GM23338 (cell line): ENCODE data around the gene AP2B1. TPM values are rescaled to one million over a fixed set of nuclear protein-coding genes. Genes with fewer than 3 reads are reported as not detected.

Experiments
- ATAC-seq: fragments of 200-7000 bp; cut with Tn5 transposase; 3 replicates; pipeline ENCODE4 v1.9.1; 2020
- DNase-seq: peaks from one replicate; pipeline ENCODE4 v3.0.0-alpha.2; 2015; ENCODE audit warnings: low spot score
- H2AFZ ChIP-seq: fragments of 200-600 bp; sonication (generic); 2 replicates; pipeline ENCODE4 v1.8.0; 2016; ENCODE audit warnings: antibody characterized with exemption, mild to moderate bottlenecking, moderate library complexity
- H3F3A ChIP-seq: fragments of 200-600 bp; sonication (generic); replicated peaks from 2 replicates; pipeline ENCODE4 v1.8.0; 2017; ENCODE audit warnings: antibody characterized with exemption, mixed run types, low read depth
- H3K27ac ChIP-seq: fragments of 200-600 bp; sonication (generic); 2 replicates; pipeline ENCODE4 v1.6.1; 2016; ENCODE audit warnings: low read depth
- H3K27me3 ChIP-seq: fragments of 200-600 bp; sonication (generic); 2 replicates; pipeline ENCODE4 v1.8.0; 2016; ENCODE audit warnings: mild to moderate bottlenecking, mixed run types, moderate library complexity; ENCODE audit not compliant: insufficient read depth
- H3K36me3 ChIP-seq: fragments of 200-600 bp; sonication (generic); 2 replicates; pipeline ENCODE4 v1.8.0; 2016; ENCODE audit warnings: mild to moderate bottlenecking; ENCODE audit not compliant: insufficient read depth
- H3K4me1 ChIP-seq: fragments of 200-600 bp; sonication (generic); 2 replicates; pipeline ENCODE4 v1.8.0; 2016; ENCODE audit warnings: mild to moderate bottlenecking, moderate library complexity; ENCODE audit not compliant: insufficient read depth
- H3K4me2 ChIP-seq: fragments of 200-600 bp; sonication (generic); 2 replicates; pipeline ENCODE4 v1.7.1; 2017; ENCODE audit warnings: mixed run types
- H3K4me3 ChIP-seq: fragments of 200-600 bp; sonication (generic); 2 replicates; pipeline ENCODE4 v1.6.1; 2016; ENCODE audit warnings: mixed run types
- H3K79me2 ChIP-seq: fragments of 200-600 bp; sonication (generic); replicated peaks from 2 replicates; pipeline ENCODE4 v1.8.0; 2017; ENCODE audit warnings: mild to moderate bottlenecking; ENCODE audit not compliant: insufficient read depth
- H3K9me2 ChIP-seq: fragments of 200-600 bp; sonication (generic); 2 replicates; pipeline ENCODE4 v1.8.0; 2017; ENCODE audit not compliant: insufficient read depth
- H4K20me1 ChIP-seq: fragments of 200-600 bp; sonication (generic); replicated peaks from 2 replicates; pipeline ENCODE4 v1.8.0; 2017; ENCODE audit warnings: mild to moderate bottlenecking; ENCODE audit not compliant: insufficient read depth
- H3K27ac Mint-ChIP-seq: 2 replicates; pipeline ENCODE4 v1.8.0; 2020; ENCODE audit warnings: inconsistent platforms, mild to moderate bottlenecking, moderate library complexity, mixed read lengths
- H3K27me3 Mint-ChIP-seq: 3 replicates; pipeline ENCODE4 v1.8.0; 2022; ENCODE audit warnings: low read depth, mild to moderate bottlenecking, moderate library complexity, mixed read lengths, inconsistent platforms; ENCODE audit not compliant: insufficient read depth, poor library complexity
- H3K36me3 Mint-ChIP-seq: 3 replicates; pipeline ENCODE4 v1.8.0; 2021; ENCODE audit warnings: low read depth, mild to moderate bottlenecking, inconsistent platforms, moderate library complexity, mixed read lengths
- H3K4me1 Mint-ChIP-seq: 3 replicates; pipeline ENCODE4 v1.8.0; 2020; ENCODE audit warnings: mild to moderate bottlenecking, inconsistent platforms, mixed read lengths
- H3K4me3 Mint-ChIP-seq: 3 replicates; pipeline ENCODE4 v1.8.0; 2021; ENCODE audit warnings: moderate library complexity, mild to moderate bottlenecking, inconsistent platforms, mixed read lengths
- H3K9me3 Mint-ChIP-seq: 3 replicates; pipeline ENCODE4 v1.8.0; 2020; ENCODE audit warnings: moderate library complexity, mild to moderate bottlenecking, inconsistent platforms, mixed read lengths
- CREB1 ChIP-seq: fragments of 250-450 bp; sonication (Bioruptor Pico); IDR thresholded peaks from 2 replicates; pipeline ENCODE4 v1.5.0; 2020; ENCODE audit warnings: low read depth, mild to moderate bottlenecking, moderate library complexity
- CTCF ChIP-seq, 2 experiments: fragments of 200-600 bp in 1 of 2; sonication (generic) in 1 of 2; conservative IDR thresholded peaks; 2 replicates each; pipeline versions ENCODE4 v1.5.1 to v1.6.1; 2016 to 2017; ENCODE audit warnings: antibody characterized with exemption in 2 of 2, low read depth in 2 of 2, mild to moderate bottlenecking in 2 of 2, moderate library complexity in 1 of 2
- ETS1 ChIP-seq: IDR thresholded peaks from 2 replicates; pipeline ENCODE4 v1.6.1; 2016; ENCODE audit warnings: antibody characterized with exemption
- EZH2 ChIP-seq: fragments of 200-600 bp; sonication (generic); IDR thresholded peaks from one replicate; pipeline ENCODE4 v1.8.0; 2017; ENCODE audit warnings: antibody characterized with exemption, mild to moderate bottlenecking, low read depth; ENCODE audit not compliant: unreplicated experiment
- EZH2phosphoT487 ChIP-seq: fragments of 200-600 bp; sonication (generic); IDR thresholded peaks from one replicate; pipeline ENCODE4 v1.8.1; 2018; ENCODE audit warnings: antibody characterized with exemption; ENCODE audit not compliant: unreplicated experiment
- JUNB ChIP-seq: IDR thresholded peaks from one replicate; pipeline ENCODE4 v1.6.1; 2016; ENCODE audit warnings: antibody characterized with exemption; ENCODE audit not compliant: unreplicated experiment
- NANOG ChIP-seq: IDR thresholded peaks from 2 replicates; pipeline ENCODE4 v1.6.1; 2016; ENCODE audit warnings: antibody characterized with exemption, borderline replicate concordance
- POLR2AphosphoS5 ChIP-seq: IDR thresholded peaks from 2 replicates; pipeline ENCODE4 v1.6.1; 2016; ENCODE audit warnings: antibody characterized with exemption, low read depth
- REST ChIP-seq: IDR thresholded peaks from one replicate; pipeline ENCODE4 v1.6.1; 2018; ENCODE audit warnings: antibody characterized with exemption; ENCODE audit not compliant: unreplicated experiment
- STAT1 ChIP-seq: IDR thresholded peaks from one replicate; pipeline ENCODE4 v1.6.1; 2016; ENCODE audit warnings: antibody characterized with exemption; ENCODE audit not compliant: unreplicated experiment
- ZNF114 ChIP-seq: fragments of 250-450 bp; sonication (Bioruptor Pico); IDR thresholded peaks from 2 replicates; pipeline ENCODE4 v1.5.0; 2020; ENCODE audit warnings: mild to moderate bottlenecking, moderate library complexity
- ZNF331 ChIP-seq: fragments of 250-450 bp; sonication (Bioruptor Pico); IDR thresholded peaks from 2 replicates; pipeline ENCODE4 v1.5.0; 2020; ENCODE audit warnings: low read depth, mild to moderate bottlenecking, moderate library complexity
- ZNF462 ChIP-seq: fragments of 250-450 bp; sonication (Bioruptor Pico); IDR thresholded peaks from 2 replicates; pipeline ENCODE4 v1.5.0; 2020; ENCODE audit warnings: mild to moderate bottlenecking, moderate library complexity
- polyA plus RNA-seq: library from polyadenylated mRNA; unstranded; fragments of >200 nt; fragmentation: Nextera tagmentation; extraction: Ambion mirVana; gene quantifications from 2 replicates; pipeline ENCODE4 v1.2.1, GENCODE V29; 2016
- total RNA-seq: library from RNA; depleted of rRNA; stranded (reverse); fragments of >200 nt; shearing (Covaris generic); gene quantifications from 2 replicates; pipeline ENCODE4 v1.2.3, GENCODE V29; 2014

AP2B1 gene
- total and polyA plus RNA-seq, 2 experiments from 2014 or later, result 89.7 to 144 TPM

GRCh38 chr17:35542990-35543389 lies 44.1 kb upstream of the AP2B1 start:
- Histone ChIP-seq H3F3A (no peaks in the 10 kb centered on the region), H3K79me2 (no peaks in the 10 kb centered on the region), H3K27ac (no peak overlapping the region), H3K9me2 (no peaks in the 10 kb centered on the region), H2AFZ (no peak overlapping the region), H3K4me3 (no peak overlapping the region), H3K36me3 (no peaks in the 10 kb centered on the region), H4K20me1 (no peaks in the 10 kb centered on the region), H3K4me2 (no peak overlapping the region), H3K27me3 (peaks cover 3% of the 10 kb centered on the region; the same call in 1 of the 2 replicates), H3K4me1 (no peaks in the 10 kb centered on the region)
- no peaks in the 10 kb centered on the region for H3K36me3 Mint-ChIP-seq
- DNase-seq (no peak), ATAC-seq (no peak)
- no peak overlapping the region for H3K4me3 Mint-ChIP-seq
- H3K27me3 Mint-ChIP-seq, result no peaks in the 10 kb centered on the region
- TF ChIP-seq JUNB (no peak), ETS1 (no peak), ZNF462 (CRISPR knock-in tag) (no peak), STAT1 (no peak), ZNF114 (CRISPR knock-in tag) (no peak), EZH2phosphoT487 (no peak), EZH2 (no peak), CTCF (conservative IDR thresholded peaks at IDR 0.05; ENCODE audit: low read depth in 2 of 2) (no peak), NANOG (no peak), CREB1 (CRISPR knock-in tag) (no peak), REST (no peak), POLR2AphosphoS5 (no peak), ZNF331 (CRISPR knock-in tag) (no peak)
- no peaks in the 10 kb centered on the region for H3K4me1 Mint-ChIP-seq
- H3K9me3 Mint-ChIP-seq, result no peaks in the 10 kb centered on the region
- no peak overlapping the region for H3K27ac Mint-ChIP-seq
